Mesothelial cell of epicardium (in vitro differentiated cells): Measurements from ENCODE around the gene LRSAM1. TPM values are rescaled to one million over a fixed set of nuclear protein-coding genes. Genes with fewer than 3 reads are reported as not detected.

Experiments
- DNase-seq, 2 experiments: peaks; one replicate each; pipeline ENCODE4 v3.0.0; 2021; ENCODE audit warnings: low spot score in 2 of 2; ENCODE audit not compliant: unreplicated experiment in 2 of 2
- H3K27ac Mint-ChIP-seq: 2 replicates; pipeline ENCODE4 v1.8.0; 2021; ENCODE audit warnings: mixed read lengths
- H3K27me3 Mint-ChIP-seq: 2 replicates; pipeline ENCODE4 v1.8.0; 2021; ENCODE audit warnings: low read depth, mixed read lengths
- H3K36me3 Mint-ChIP-seq: 2 replicates; pipeline ENCODE4 v1.8.0; 2021; ENCODE audit warnings: mixed read lengths
- H3K4me1 Mint-ChIP-seq: 2 replicates; pipeline ENCODE4 v1.8.0; 2021; ENCODE audit warnings: mixed read lengths
- H3K4me3 Mint-ChIP-seq: 2 replicates; pipeline ENCODE4 v1.8.0; 2021; ENCODE audit warnings: mild to moderate bottlenecking, moderate library complexity, mixed read lengths
- H3K9me3 Mint-ChIP-seq: 2 replicates; pipeline ENCODE4 v1.8.0; 2021; ENCODE audit warnings: mixed read lengths
- CTCF ChIP-seq: fragments of 200-600 bp; sonication (generic); IDR thresholded peaks from one replicate; pipeline ENCODE4 v1.5.0; 2021; ENCODE audit warnings: antibody characterized with exemption; ENCODE audit not compliant: unreplicated experiment
- total RNA-seq: library from RNA; stranded (reverse); gene quantifications from 3 replicates; pipeline ENCODE4 v1.2.1, GENCODE V29; 2021

LRSAM1 gene
- total RNA-seq, 1 donor from 2014 or later: 27.4 TPM

GRCh38 chr9:127489471-127490115 is 38.3 kb downstream of the LRSAM1 start:
- H3K27ac Mint-ChIP-seq: no peak overlapping the region
- H3K9me3 Mint-ChIP-seq: no peaks in the 10 kb centered on the region
- no peaks in the 10 kb centered on the region for H3K4me1 Mint-ChIP-seq
- H3K27me3 Mint-ChIP-seq: no peaks in the 10 kb centered on the region
- DNase-seq: no peak
- no peak for TF ChIP-seq CTCF
- H3K4me3 Mint-ChIP-seq: no peak overlapping the region
- H3K36me3 Mint-ChIP-seq: peaks cover 8% of the 10 kb centered on the region

GRCh38 chr9:127490535-127491230 is 39.4 kb downstream of the LRSAM1 start:
- Mint-ChIP-seq H3K27me3 (no peaks in the 10 kb centered on the region), H3K4me3 (no peak overlapping the region), H3K9me3 (no peaks in the 10 kb centered on the region), H3K4me1 (no peaks in the 10 kb centered on the region), H3K27ac (no peak overlapping the region), H3K36me3 (peaks cover 8% of the 10 kb centered on the region)
- no peak for TF ChIP-seq CTCF
- no peak for DNase-seq

- no peaks in the 10 kb centered on the region for H3K4me1 Mint-ChIP-seq
- no peak for DNase-seq
- no peaks in the 10 kb centered on the region for H3K9me3 Mint-ChIP-seq
- no peak overlapping the region for H3K4me3 Mint-ChIP-seq
- no peak for TF ChIP-seq CTCF
- peaks cover 12% of the 10 kb centered on the region for H3K36me3 Mint-ChIP-seq
- no peaks in the 10 kb centered on the region for H3K27me3 Mint-ChIP-seq
- no peak overlapping the region for H3K27ac Mint-ChIP-seq
These were observed 40.2 kb downstream of the LRSAM1 start for GRCh38 chr9:127491516-127491915.

GRCh38 chr9:127492616-127493015 is 41.3 kb downstream of the LRSAM1 start:
- no peak for TF ChIP-seq CTCF
- Mint-ChIP-seq H3K4me1 (no peaks in the 10 kb centered on the region), H3K27ac (no peak overlapping the region), H3K36me3 (peaks cover 10% of the 10 kb centered on the region), H3K27me3 (no peaks in the 10 kb centered on the region), H3K4me3 (no peak overlapping the region), H3K9me3 (no peaks in the 10 kb centered on the region)
- DNase-seq: no peak

- no peaks in the 10 kb centered on the region for H3K9me3 Mint-ChIP-seq
- H3K4me3 Mint-ChIP-seq: no peak overlapping the region
- DNase-seq: no peak
- no peak for TF ChIP-seq CTCF
- peaks cover 10% of the 10 kb centered on the region for H3K36me3 Mint-ChIP-seq
- no peak overlapping the region for H3K27ac Mint-ChIP-seq
- H3K4me1 Mint-ChIP-seq: no peaks in the 10 kb centered on the region
- no peaks in the 10 kb centered on the region for H3K27me3 Mint-ChIP-seq
These were observed 42.4 kb downstream of the LRSAM1 start for GRCh38 chr9:127493592-127494303.
